GM21515 (cell line): ENCODE measurements around the gene PPP2R5C.
A peak's percentile ranks its signal among the peaks of the same experiment; 100 is the strongest.
"Not testable (repeated sequence)": the region's sequence is repeated elsewhere in the genome, so short reads cannot be mapped to it uniquely, and the experiment has no call there.

Source experiments
- ATAC-seq: cut with Tn5 transposase; IDR thresholded peaks from one replicate; pipeline ENCODE4 v1.9.1; 2021; ENCODE audit not compliant: unreplicated experiment

PPP2R5C gene

GRCh38 chr14:101961746-101962502 is 200.4 kb downstream of the PPP2R5C start:
- ATAC-seq = no peak

DNA sequence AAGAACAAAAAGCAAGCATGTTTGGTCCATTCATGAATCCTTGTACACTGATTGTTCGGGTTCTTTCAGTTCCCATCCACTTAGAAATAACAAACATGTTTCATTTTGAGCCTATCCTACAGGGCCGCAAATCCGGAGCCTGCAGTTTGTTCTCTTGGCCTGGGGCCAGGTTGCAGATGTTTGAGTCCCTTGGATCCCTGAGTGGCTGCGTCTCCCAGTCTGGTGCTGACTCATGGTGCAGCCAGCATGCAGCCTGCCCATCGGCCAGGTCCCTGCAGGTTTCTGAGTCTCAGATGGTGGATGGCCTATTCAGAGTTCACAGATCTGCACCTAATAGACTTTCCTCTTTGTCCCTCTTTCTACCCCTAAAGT is 201.0 kb downstream of the PPP2R5C start:
- ATAC-seq = no peak

GRCh38 chr14:101963052-101963451 is 201.5 kb downstream of the PPP2R5C start:
- no peak for ATAC-seq

GRCh38 chr14:101963656-101964296 is 202.3 kb downstream of the PPP2R5C start:
- ATAC-seq = no peak

GRCh38 chr14:101964297-101965180 is 203.0 kb downstream of the PPP2R5C start, which contains the start of gene DYNC1H1:
DYNC1H1 (plus strand) TSS chr14:101964573; CDS start chr14:101964692, 119 bp downstream.
- peak; percentile 80 for ATAC-seq

DNA sequence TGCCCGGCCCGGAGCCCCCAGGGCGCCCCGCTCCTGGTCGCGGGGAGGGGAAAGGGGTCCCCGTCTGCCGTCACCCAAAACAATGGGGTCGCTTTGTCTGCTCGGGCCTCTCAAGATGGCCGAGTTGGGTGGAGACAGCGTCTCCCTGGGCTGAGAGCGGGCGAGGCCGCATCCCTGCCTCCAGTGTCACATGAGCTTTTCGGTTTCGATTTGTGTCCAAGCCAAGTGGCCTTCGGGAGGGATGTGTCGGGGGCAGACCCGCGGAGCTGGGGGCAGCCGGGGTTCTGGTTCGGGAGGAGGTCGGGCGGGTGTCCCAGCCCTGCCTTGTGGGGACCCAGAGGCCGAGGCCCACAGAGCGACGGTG is 203.7 kb downstream of the PPP2R5C start:
- peak; percentile 36 for ATAC-seq

DNA sequence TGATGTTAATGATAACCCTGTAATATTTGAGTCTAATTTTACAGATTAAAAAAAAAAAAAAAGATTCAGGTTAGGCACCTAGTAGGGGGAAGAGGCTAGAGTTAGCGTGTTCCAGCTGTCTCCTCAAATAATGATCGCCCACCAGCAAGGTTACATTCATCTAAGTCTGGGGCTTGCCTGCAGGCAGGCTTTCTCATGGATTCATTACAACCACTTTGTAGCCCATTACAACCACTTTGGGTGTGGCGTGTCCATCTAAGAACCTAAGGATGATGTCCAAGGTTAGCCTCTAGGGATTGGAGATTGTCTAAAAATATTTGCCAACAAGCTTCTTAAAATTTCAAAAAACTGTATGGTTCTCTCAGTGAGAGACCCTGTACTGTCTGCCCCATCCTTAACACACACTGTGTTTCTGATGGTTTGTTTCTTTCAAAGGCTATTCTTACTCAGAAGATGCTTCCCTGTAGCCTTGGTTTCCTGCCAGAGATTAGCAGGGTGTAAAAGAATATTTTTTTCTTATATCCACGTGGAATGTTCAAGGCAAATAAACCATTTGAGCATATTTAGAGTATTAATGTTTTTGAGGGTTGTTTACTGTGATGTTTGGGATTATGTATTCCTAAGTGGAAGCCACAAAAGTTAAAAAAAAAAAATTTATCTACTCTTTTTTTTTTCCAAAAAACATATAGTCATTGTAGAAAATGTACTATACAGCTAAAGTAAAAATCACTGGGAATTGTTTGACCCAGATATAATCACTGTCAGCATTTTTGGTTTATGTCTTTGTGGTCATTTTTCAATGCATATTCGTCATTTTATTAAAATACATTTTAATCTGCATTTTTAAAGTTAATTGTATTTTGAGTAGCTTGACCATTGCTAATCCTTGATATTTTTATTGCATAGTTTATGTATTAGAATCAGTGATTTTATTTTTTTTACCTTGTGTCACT is 204.5 kb downstream of the PPP2R5C start:
- ATAC-seq = no peak

DNA sequence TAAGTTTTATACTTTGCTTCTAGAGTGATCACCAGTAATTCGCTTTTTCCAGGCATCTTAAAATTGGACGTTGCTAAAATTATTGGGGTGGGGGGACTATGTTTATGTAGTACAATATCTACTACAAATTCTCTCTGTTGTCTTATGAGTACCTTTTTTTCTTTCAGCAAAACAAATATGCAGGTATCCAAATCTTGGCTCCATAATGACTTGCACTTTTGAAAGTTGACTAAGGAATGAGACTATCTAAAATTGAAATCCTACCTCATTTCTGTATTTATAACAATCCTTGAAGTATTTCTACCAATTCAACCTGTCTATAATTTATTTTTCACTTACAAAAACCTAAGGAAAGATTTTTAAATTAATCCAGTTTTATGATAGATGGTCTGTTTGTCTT is 205.2 kb downstream of the PPP2R5C start:
- no peak for ATAC-seq

- ATAC-seq = no peak
Observed at GRCh38 chr14:101968186-101968585, 206.7 kb downstream of the PPP2R5C start.

DNA sequence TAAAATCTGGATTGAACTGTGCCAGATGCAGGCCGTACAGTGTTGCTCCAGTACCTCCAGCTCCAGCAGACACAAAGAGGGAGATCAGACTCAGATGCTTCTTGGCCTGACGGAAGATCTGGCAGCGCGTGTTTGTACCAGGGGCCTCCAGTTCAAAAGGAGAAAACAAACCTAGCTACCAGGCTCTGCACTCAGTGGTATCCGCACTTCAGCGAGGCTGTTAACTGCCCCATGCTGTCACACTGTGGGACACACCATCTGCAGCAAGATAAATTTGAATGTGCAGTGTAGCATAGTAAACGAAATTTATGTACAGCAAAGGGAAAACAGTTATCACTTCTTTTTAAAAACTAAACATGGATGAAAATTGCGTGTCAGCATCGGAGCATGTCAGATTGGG is 208.0 kb downstream of the PPP2R5C start:
- ATAC-seq = no peak

- ATAC-seq = no peak
Observed at GRCh38 chr14:101970830-101971400, 209.4 kb downstream of the PPP2R5C start.

DNA sequence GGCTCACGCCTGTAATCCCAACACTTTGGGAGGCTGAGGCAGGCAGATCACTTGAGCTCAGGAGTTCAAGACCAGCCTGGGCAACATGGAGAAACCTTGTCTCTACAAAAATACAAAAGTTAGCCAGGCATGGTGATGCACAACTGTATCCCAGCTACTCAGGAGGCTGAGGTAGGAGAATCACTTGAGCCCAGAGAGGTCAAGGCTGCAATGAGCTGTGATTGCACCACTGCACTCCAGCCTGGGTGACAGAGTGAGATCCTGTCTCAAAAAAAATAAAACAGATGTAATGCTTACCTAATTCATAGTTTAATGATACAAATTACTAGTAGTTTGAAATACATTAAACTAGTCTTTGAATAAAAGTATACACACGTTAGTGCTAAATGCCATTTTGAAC is 209.9 kb downstream of the PPP2R5C start:
- not testable (repeated sequence) for ATAC-seq

DNA sequence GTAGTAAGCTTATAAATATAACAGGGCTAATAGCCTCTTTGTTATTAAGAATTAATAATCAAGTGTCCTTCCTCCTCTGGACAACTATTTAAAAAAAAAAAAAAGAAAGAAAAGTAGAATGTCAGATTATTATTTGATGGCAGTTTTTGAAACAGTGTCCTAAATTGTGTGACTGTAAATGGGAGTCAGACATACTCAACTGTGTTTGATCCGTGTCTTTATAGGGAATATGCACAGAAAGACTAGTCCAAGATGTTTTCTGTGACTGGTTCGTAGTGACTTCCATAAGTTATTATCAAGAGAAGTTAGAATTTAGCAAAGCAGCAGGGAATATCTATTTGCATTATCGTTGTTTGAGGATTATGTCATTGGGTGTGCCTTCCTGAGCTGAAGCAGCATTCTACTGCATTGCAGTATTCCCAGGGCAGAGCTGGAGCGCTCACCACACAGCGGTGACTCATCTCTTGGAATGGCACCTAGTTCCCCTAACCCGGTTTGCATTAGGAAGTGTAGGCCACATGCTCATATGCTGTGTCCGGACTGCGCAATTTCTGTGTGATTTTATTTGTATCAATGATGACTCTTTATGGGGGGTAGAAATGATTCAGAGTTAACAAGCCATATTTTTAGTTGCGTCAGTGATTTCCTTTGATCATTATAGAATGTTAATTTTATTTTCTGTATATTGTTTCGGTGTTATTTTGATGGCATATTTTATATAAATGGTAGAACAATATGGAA is 210.8 kb downstream of the PPP2R5C start:
- no peak for ATAC-seq

- no peak for ATAC-seq
Observed at GRCh38 chr14:101973356-101973755, 211.8 kb downstream of the PPP2R5C start.

DNA sequence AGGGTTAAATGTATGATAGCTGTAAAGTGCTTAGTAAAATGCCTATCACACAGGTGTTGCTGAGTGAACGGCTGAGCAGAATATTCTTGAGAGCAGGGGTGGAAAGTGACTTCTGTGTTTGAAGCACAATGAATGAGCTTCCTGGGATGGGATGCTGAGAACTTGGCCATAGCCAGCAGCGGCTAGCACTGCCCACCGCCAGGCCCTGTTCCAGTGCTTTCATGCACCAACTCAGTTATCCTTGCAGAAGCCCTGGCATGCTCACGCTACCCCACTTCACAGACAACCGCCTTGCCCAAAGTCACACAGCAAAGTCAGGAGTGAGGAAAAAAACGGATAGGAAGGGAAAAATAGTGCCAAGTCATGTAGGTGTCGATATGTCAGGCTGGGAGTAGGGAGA is 213.7 kb downstream of the PPP2R5C start:
- no peak for ATAC-seq
